NCI-H345 treated with DMSO at 0.1 percent for 48 hours (cell line): ENCODE results near the gene SARNP.
A peak's percentile ranks its signal among the peaks of the same experiment; 100 is the strongest.
"Not testable (repeated sequence)": the region's sequence is repeated elsewhere in the genome, so short reads cannot be mapped to it uniquely, and the experiment has no call there.

Source experiments
- DNase-seq: peaks from one replicate; lab custom pipeline; 2025; ENCODE audit not compliant: unreplicated experiment; lab: John Stamatoyannopoulos, UW

SARNP gene

DNA sequence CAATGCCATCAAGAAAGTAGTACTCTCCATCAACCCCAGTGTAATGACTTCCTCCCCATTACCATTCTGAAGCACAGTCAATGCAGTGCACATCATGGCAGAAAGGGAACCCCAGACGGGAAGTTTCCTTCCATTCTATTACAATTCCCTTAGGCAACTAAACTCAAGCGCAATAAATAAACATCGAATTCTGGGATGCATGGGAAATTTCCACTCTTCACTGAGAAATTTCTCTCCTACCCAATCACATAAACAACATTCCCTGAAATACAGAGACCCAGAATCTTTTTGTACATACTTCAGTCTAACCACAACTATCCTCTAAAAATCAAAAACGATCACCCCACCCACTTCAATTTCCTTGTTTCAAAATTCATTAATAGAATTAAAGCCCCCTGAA is 20.0 kb downstream of the SARNP start:
- DNase-seq, result no peak

DNA sequence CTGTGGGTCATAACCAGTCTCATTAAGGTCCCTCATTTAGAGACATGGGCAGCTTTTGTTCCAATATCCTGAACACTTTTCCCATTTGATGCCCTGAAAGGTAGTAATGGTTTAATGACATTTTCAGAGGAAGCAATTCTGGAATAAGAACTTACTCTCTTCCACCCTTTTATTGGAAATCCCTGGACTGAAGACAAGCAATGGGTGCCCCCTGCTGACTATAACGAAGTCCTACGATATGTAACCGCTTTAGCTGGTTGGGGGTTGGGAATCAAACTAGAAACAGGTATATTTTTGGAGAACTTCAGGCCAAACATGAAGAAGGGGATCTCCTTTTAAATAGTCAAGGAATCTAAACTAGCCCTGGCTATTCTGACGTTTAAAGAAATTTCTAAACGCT is 20.5 kb downstream of the SARNP start:
- DNase-seq, result no peak

DNA sequence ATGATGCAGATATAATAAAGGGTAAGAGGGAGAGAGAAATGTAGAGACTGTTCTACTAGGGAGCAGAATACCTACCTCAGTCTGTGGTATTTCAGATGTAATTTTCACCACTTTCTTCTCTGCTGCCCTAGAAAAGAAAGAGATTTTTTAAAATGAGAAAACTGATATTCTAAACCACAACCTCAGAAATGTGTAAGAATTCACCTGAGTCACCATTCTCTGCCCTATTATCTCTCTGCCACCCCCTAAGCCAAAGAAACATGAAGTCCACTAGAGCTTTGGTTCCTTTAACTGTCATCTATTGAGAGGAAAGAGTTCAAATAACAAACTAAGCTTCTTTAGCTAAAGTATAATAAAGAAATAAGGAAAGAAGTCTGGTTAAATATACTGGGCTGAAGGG is 21.6 kb downstream of the SARNP start:
- DNase-seq, result no peak

DNA sequence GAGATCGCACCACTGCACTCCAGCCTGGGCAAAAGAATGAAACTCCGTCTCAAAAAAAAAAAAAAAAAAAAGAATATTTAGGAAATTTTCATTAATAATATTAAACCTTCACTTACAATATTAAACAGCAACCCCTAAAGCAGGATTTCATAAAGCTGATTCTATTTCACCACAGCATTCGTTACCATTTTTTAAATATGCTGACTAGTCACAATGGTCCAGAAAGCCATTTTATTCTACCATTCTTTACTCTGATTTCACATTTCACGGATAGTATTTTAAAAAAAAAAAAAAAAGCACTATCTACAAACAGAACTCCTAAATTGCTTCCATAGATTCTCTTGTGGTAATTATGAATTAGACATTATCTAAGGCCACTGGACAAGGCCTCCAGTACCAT is 27.6 kb downstream of the SARNP start:
- DNase-seq, result no peak

DNA sequence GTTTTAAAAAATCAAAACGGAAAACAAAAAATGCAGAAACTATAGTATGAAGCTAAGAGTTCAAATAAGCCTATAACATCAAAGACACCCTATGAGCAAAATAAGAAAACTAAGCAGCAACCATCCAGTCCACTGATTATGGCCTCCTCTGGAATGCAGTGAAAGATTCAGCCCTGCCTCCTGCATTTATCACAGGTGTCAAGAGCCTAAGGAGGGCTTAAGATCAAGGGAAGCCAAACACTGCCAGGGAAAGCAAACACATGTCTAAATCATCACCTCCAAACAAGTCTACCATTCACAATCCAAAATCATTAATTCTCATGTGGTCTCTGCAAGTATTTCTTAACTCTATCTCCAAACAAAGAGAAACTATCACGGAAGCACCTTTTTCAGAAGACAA is 28.4 kb downstream of the SARNP start:
- DNase-seq, result no peak

DNA sequence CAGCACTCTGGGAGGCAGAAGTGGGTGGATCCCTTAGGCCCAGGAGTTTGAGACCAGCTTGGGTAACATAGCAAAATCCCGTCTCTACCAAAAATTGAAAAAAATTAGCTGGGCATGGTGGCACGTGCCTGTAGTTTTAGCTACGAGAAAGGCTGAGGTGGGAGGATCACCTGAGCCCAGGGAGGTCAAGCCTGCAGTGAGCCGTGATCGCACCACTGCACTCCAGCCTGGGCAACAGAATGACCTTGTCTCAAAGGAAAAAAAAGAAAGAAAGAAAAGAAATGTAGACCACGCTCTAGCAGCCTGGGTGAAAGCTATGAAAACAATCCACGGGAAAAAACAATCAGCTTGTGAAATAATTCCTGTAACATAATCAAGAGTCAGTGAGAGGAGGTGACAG is 29.0 kb downstream of the SARNP start:
- DNase-seq, result no peak

DNA sequence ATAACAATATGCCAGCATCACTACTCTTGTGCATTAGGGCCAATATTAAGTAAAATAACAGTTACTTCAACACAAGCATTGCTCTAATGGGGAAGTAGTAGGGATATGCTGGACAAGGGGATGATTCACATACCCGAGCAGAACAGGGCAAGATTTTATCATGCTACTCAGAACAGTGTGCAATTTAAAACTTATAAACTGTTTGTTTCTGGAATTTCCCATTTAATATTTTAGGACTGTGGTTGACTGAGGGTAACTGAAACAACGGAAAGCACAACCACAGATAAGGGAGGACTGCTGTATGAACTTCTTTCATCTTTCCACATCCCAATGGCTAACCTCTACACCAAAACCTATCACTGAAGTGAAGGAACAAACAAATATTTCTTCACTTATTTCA is 36.8 kb downstream of the SARNP start:
- no peak for DNase-seq

DNA sequence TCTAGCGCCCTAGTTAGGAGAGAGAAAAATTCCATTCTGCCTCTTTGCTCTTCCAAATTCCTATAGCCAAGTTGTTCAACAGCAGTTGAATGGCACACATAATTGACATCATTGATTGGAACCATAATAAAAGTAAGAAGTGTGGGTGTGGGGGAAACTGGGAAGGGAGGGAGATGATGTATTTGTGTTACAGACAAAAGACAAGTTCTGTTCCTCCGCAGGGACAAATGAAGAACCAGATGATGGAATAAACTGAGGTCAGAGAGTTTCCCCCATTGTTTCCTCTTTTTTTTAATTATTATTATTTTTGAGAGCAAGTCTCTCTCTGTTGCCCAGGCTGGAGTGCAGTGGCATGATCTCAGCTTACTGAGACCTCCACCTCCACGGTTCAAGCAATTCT is 39.7 kb downstream of the SARNP start:
- no peak for DNase-seq

DNA sequence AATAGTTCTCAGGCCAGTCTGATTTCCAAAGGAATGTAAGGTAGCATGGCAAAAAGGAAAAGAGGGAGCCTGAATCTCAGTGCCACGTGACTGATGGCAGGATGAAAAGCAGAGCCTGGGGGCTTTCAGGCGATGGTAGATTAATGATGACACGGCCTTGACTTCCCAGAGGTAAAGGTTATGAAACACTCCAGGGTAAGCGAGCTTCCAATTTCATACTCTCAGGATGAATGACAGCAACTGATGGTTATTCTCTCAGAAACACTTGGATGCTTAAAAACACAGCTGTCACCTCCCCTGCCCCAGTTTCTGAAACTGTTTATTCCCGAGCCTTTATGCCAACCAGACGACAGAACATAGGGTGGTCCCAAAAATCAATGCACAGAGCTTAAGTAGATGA is 45.8 kb downstream of the SARNP start:
- no peak for DNase-seq

DNA sequence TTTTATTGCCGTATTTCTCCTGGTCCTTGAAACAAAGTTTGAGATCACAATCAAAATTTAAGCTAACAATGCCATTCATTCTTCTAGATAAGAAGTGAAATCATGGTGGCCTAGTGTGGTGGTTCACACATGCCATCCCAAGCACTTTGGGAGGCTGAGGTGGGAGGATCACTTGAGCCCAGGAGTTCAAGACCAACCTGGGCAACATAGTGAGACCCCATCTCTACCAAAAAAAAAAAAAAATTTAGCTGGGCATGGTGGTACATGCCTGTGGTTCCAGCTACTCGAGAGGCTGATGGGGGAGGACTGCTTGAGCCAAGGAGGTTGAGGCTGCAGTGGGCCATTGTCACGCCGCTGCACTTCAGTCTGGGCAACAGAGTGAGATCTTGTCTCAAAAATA is 50.4 kb downstream of the SARNP start:
- no peak for DNase-seq

DNA sequence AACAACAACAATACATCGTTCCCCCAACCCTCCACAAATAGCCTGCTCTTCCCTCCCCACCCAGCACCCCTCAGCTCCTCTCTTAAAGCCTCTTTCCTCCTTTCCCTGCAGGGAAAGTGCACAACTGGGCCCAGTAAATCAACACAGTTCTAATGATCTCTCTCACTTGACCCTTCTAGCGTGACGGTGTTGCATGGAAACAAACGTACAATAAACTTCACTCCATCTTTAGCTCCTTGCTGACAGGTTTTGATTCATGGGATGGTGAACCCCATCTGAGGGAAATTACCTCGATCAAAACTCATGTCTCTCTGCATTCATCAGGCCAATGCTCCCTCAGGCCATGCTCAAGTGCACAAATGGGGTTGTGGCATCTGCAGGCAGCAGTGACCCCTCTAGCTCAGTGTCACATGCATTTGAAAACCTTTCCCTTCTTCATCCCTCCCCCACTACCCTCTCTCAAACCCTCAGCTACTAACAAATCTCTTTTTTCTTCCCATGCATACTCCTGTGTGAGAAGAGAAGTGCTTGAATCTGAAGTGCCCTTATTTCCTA is 51.7 kb downstream of the SARNP start:
- DNase-seq, result peak; percentile 17

DNA sequence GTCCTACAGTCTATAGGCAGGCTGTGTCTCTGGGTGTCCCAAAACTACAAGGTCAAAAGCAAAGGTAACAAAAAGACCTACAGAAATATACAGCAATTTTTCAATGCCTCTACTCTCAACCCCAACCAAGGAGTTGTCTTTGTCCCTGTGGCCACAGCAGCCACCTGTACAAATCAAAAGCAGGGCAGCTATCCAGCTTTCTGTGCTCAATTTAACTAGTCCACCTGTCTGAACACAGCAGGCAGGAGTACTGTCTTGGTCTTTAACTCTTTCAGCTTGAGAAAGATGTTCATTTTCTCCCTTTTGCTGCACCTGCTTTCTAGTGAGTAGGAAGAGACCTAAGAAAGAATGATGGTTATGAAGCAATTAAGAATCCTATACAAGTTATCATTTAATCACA is 54.9 kb downstream of the SARNP start:
- DNase-seq, result no peak

DNA sequence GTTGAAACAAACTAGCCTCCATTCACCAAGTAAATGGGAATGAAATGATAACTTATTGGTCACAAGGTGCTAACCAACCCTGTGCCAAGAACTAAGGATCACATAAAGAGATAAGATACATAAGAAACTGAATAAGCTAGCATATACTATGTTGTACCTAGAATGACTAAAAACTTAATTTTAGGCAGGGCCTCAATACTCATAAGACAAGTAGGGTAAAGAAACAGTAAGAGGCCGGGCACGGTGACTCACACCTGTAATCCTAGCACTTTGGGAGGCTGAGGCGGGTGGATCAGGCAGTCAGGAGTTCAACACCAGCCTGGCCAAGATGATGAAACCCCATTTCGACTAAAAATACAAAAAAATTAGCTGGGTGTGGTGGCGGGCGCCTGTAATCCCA is 56.9 kb downstream of the SARNP start:
- DNase-seq, result no peak

DNA sequence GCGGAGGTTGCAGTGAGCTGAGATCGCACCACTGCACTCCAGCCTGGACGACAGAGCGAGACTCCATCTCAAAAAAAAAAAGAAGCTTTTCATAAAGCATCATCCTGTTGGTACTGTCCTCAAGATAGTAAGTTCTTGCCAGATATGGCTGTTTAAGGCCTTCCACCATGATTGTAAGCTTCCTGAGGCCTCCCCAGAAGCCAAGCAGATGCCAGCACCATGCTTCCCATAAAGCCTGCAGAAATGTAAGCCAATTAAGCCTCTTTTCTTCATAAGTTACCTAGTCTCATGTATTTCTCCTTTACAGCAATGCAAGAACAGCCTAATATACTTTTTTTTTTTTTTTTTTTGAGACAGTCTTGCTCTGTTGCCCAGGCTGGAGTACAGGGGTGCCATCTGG is 58.9 kb downstream of the SARNP start:
- DNase-seq, result not testable (repeated sequence)

DNA sequence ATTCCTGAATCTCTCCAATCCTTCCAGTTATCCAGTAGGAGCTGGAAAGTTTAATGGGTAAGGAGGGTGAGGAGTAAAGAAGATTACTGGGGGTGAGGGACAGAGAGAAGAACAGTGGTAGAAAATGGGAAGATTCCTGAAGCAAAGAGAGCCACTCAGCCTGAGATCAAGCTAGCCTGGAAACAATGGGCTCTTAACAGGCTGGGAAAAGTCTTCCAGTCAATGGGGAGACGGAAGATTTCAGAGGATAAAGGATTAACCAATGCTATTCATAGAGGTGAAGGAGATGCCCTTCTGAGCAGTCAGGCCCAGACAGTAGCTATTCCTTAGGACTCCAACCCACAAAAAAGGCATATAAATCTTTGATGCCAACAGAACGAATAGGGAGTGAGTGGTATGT is 59.8 kb downstream of the SARNP start:
- no peak for DNase-seq

DNA sequence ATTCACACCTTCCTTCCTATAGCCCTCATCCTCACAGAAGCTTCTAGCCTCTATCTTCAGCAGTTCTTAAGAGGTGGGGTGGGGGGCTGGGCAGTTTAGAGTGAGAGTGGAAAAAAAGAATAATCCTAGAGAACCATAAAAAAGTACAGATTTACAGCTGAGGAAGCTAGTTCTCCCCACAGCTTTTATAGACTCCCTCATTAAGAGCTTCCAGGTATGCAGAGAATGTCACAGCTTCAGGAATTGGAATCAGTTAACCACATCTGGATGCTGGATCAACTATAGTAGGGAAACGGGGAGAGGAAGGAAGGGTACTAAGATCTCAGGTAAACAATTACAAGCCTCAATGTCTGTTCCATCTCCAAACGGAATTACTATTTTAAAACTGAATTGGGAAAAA is 62.3 kb downstream of the SARNP start:
- DNase-seq, result no peak

DNA sequence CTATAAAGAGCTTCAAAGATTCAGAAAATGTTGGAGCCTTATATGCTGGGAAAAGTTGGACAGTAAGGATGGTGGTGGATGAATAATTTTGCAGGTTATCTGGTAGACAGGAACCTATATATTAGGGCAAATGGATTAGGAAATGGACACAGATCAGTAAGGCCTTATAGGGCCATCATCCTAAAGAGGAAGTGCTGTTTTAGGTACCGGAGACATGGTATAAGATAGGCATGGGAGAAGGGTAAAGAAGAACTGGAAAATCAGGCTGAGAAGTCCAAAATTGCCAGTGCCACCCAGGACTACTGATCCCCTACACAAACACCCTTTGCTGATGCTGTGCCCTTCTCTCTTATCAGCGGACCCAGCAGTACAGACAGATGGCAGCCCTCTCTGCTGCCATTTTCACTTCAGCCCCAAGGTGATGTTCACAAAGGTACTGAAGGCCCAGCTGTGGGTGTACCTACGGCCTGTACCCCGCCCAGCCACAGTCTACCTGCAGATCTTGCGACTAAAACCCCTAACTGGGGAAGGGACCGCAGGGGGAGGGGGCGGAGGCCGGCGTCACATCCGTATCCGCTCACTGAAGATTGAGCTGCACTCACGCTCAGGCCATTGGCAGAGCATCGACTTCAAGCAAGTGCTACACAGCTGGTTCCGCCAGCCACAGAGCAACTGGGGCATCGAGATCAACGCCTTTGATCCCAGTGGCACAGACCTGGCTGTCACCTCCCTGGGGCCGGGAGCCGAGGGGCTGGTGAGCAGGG is 69.1 kb downstream of the SARNP start:
- DNase-seq, result no peak

DNA sequence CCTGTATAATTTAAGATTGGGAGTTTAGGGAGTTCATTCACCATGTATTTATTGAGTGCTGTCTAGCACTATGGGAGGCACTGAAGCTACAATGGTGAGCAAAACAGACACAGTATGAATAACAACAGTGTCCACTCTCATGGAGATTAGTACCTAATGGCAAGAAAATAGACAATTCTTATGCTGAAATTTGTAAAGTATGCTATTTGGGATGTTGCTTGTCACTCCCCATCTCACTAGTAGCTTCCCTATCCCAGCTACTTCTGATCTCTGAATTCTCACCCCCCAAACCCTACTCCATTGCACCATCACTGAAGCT is 70.7 kb downstream of the SARNP start:
- DNase-seq, result no peak

DNA sequence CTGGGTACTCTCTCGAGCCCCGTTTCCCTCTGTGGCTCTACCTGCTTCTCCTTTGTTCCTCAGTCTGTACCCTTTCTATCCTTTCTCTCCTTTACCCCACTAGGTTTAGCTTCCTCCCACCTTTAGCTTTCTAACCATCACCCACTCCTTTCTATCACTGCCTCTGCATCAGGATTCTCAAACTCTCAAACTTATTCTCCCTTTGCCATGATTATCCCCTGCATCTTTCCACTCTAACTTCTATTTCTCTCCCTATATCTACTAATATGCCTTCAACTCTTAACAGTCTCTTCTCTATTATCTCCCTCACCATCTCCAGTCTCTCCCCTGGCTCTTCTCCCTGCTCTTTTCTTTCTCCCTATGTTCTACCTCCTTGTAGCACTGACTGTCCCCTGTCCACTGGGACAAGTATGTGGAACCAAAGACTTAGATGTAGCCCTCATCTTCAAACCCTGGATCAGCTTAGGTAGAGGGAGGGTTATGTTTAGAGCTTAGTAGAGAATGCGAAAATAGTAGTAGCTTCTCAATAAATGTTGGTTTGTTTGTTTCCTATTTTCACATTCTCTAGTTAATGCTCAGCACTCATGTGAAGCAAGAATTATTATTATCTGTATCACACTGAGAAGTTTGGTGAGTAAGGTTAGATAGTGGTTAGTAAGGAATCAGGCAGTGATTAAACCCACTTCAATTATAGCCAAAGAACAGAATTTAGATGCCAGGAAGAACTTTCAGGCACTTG is 71.2 kb downstream of the SARNP start:
- DNase-seq, result no peak

DNA sequence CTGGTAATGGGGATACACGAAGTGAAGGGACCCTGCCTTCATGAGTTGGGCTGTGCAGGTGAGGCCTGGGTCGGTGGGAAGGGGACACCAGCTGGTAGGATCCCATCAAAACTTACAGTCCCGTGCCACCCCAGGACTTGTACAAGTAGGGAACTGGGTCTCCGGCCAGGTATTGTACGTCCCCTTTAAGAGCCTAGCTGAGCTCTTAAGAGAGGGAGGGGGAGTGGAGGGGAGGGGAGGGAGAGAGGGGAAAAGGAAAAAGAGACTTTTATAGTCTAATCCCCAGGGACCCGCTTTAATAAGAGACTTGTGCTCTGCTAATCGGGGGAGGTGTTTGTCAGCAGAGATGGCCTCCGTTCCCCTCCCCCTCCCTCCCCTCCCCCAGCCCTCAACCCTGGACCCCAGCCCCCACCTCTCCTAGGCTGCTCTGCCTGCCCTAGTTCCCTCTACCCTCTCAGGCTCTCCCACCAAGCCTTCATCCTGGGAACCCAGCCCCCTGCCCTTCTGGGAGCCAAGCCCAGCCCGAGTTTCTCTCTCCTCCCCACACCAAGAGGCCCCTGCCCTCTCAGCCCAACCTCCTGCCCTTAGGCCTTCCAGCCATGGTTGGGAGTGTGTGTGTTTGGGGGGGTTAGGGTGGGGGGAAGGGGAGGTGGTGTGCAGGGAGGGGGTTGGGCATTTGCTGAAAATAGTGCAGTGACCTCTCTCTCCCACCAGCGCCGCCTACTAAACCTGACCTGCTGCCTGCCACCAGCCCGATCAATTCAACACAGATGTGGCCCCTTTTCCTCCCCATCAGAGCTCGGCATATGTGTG is 72.0 kb downstream of the SARNP start:
- DNase-seq, result peak; percentile 33

DNA sequence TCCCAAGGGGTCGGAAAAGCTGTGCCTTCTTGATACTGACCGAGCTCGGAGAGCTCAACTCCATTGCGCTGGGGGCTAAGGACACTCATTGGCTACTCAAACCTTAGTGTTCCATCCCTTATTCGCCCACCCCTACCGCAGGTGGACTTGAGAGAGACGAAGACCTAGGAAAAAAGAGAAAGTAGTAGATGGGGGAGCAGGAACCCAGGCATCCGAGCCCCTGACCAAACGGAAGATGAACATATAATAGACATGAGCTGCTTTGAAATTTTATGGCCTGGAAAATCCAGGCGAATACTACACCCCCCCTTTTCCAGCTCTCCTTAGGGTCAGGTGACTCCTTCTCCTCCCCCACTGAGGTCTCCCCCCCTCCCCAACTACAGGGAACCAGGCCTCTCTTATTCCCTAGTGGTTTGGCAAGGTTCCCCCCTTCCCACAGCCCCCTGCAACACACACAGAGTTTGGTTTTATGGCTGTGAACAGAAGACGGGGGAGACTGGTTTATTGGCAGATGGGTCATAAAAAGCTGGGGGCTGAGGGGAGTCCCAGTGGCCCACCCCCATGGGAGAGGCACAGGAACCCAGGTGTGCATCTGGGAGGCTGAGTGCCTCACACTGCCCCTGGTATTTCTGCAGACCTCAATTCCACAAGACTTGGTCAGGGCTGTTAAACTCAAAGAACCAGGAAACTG is 73.0 kb downstream of the SARNP start:
- no peak for DNase-seq
